HG02938 (cell line): ENCODE measurements around the gene METTL8.
A peak's percentile ranks its signal among the peaks of the same experiment; 100 is the strongest.

ENCODE experiments used
- ATAC-seq: cut with Tn5 transposase; IDR thresholded peaks from one replicate; pipeline ENCODE4 v1.9.1; 2021; ENCODE audit warnings: mild to moderate bottlenecking, moderate library complexity; ENCODE audit not compliant: unreplicated experiment

METTL8 gene

GRCh38 chr2:171433763-171434012, at the start of gene METTL8:
METTL8 (minus strand) TSS chr2:171433990; CDS start chr2:171392185, 41,805 bp downstream.
- no peak for ATAC-seq

- ATAC-seq: no peak
Measured at GRCh38 chr2:171482877-171483276, 49.1 kb upstream of the METTL8 start.

- no peak for ATAC-seq
Measured at GRCh38 chr2:171482308-171482707, 48.5 kb upstream of the METTL8 start.

- ATAC-seq: no peak
Measured at GRCh38 chr2:171480908-171481307, 47.1 kb upstream of the METTL8 start.

GRCh38 chr2:171479154-171479814, 45.5 kb upstream of the METTL8 start:
- no peak for ATAC-seq

GRCh38 chr2:171478345-171478744, 44.6 kb upstream of the METTL8 start:
- ATAC-seq: no peak

- no peak for ATAC-seq
Measured at GRCh38 chr2:171475979-171476378, 42.2 kb upstream of the METTL8 start.

GRCh38 chr2:171470129-171470528, 36.3 kb upstream of the METTL8 start:
- ATAC-seq: no peak

- ATAC-seq: no peak
Measured at GRCh38 chr2:171469176-171469575, 35.4 kb upstream of the METTL8 start.

GRCh38 chr2:171460537-171460936, 26.7 kb upstream of the METTL8 start:
- ATAC-seq: no peak

GRCh38 chr2:171459498-171459897, 25.7 kb upstream of the METTL8 start:
- no peak for ATAC-seq

- ATAC-seq: no peak
Measured at GRCh38 chr2:171452773-171453172, 19.0 kb upstream of the METTL8 start.

GRCh38 chr2:171451074-171451473, 17.3 kb upstream of the METTL8 start:
- no peak for ATAC-seq

GRCh38 chr2:171447675-171448074, 13.9 kb upstream of the METTL8 start:
- ATAC-seq: no peak

GRCh38 chr2:171441470-171441869, 7.7 kb upstream of the METTL8 start:
- no peak for ATAC-seq

- ATAC-seq: no peak
Measured at GRCh38 chr2:171436307-171436706, 2.5 kb upstream of the METTL8 start.

- peak; percentile 83 for ATAC-seq
Measured at GRCh38 chr2:171434013-171434989, 511 bp upstream of the METTL8 start, which contains the start of gene DCAF17. DCAF17 (plus strand) TSS chr2:171434226; CDS start chr2:171434578, 352 bp downstream.

- no peak for ATAC-seq
Measured at GRCh38 chr2:171432969-171433762, 624 bp downstream of the METTL8 start.

GRCh38 chr2:171432206-171432968, 1.4 kb downstream of the METTL8 start:
- no peak for ATAC-seq

GRCh38 chr2:171431677-171432167, 2.1 kb downstream of the METTL8 start:
- ATAC-seq: no peak
